Upper lobe of left lung (tissue), 6 donors: ENCODE measurements around the gene NDUFV3. TPM values are rescaled to one million over a fixed set of nuclear protein-coding genes. Genes with fewer than 3 reads are reported as not detected.

Source experiments
- ATAC-seq, 2 donors: fragments of 200-7000 bp; cut with Tn5 transposase; one replicate each; pipeline ENCODE4 v1.9.1; 2022; ENCODE audit warnings: mild to moderate bottlenecking in 2 of 2, moderate library complexity in 2 of 2; ENCODE audit not compliant: low FRiP score in 2 of 2
- DNase-seq, 2 donors: peaks; one replicate each; pipeline ENCODE4 v3.0.0-alpha.2; 2019 to 2020
- H3K27ac ChIP-seq, 4 donors: fragments of 200-600 bp; sonication (generic); one replicate each; pipeline ENCODE4 v1.5.1; 2016 to 2019
- H3K27me3 ChIP-seq, 4 donors: fragments of 200-600 bp; sonication (generic); one replicate each; pipeline ENCODE4 v1.5.1; 2017 to 2019
- H3K36me3 ChIP-seq, 4 donors: fragments of 200-600 bp; sonication (generic); one replicate each; pipeline ENCODE4 v1.5.1; 2016 to 2019
- H3K4me1 ChIP-seq, 4 donors: fragments of 200-600 bp; sonication (generic); one replicate each; pipeline ENCODE4 v1.5.1; 2018 to 2019
- H3K4me3 ChIP-seq, 4 donors: fragments of 200-600 bp; sonication (generic); one replicate each; pipeline ENCODE4 v1.5.1; 2017 to 2019; ENCODE audit warnings: mild to moderate bottlenecking in 2 of 4, moderate library complexity in 1 of 4
- H3K9me3 ChIP-seq, 4 donors: fragments of 200-600 bp; sonication (generic); one replicate each; pipeline ENCODE4 v1.5.1; 2018 to 2019
- EP300 ChIP-seq, 4 donors: sonication (generic); formaldehyde crosslinking; IDR thresholded peaks; one replicate each; pipeline ENCODE4 v1.5.1; 2017; ENCODE audit warnings: antibody characterized with exemption in 4 of 4, control low read depth in 2 of 4
- POLR2A ChIP-seq, 4 donors: fragments of 450-650 bp; IDR thresholded peaks; one replicate each; pipeline ENCODE4 v1.5.1; 2016 to 2017; ENCODE audit warnings: antibody characterized with exemption in 4 of 4, mild to moderate bottlenecking in 2 of 4
- POLR2AphosphoS5 ChIP-seq, 2 donors: sonication (generic); formaldehyde crosslinking; IDR thresholded peaks; one replicate each; pipeline ENCODE4 v1.5.1; 2017; ENCODE audit warnings: antibody characterized with exemption in 2 of 2
- WGBS, 2 donors: methylation state at CpG; one replicate each; pipeline ENCODE4 v1.1.5; 2017 to 2018; 5-methylcytosine and 5-hydroxymethylcytosine counted together
- total RNA-seq, 6 donors: library from RNA; depleted of rRNA in 4 of 6; stranded (reverse); fragments of >200 nt in 4 of 6; gene quantifications; one replicate each; pipeline versions ENCODE4 v1.1.0 to v1.2.1, GENCODE V29; 2016 to 2021
- TF ChIP-seq, protein P1 (sequence below), 6 experiments: fragments of 450-650 bp in 4 of 6; fragments of 200-600 bp in 2 of 6; sonication (generic) in 2 of 6; IDR thresholded peaks; one replicate each; pipeline ENCODE4 v1.5.1; 2016 to 2019; ENCODE audit warnings: antibody characterized with exemption in 6 of 6
- donor health status: DM: no; HTN: no; CAD: no; lungs with moderate emphysema.
- donor health status: DM: no; HTN: yes; CAD: no; lungs with severe emphysema.

NDUFV3 gene
- total RNA-seq, 6 donors from 2014 or later, result 33.7 to 97.4 (median 44.9) TPM

- DNase-seq (peak in 1 of 2 donors; percentile 65), ATAC-seq (no peak)
- H3K36me3 ChIP-seq, result peaks cover 23 to 92% (median 78%) of the 10 kb centered on the region in 4 donors
- H3K4me3 ChIP-seq, result no peak overlapping the region
- H3K9me3 ChIP-seq, result no peaks in the 10 kb centered on the region
- WGBS, 2 donors, result 95 to 98% methylated on average over 13 to 20 of the region's 20 CpGs
- no peak overlapping the region for H3K27ac ChIP-seq
- no peak for TF ChIP-seq POLR2A (IDR thresholded peaks at IDR 0.05)
- TF ChIP-seq EP300 (IDR thresholded peaks at IDR 0.05), result no peak
- TF ChIP-seq, protein P1, sequence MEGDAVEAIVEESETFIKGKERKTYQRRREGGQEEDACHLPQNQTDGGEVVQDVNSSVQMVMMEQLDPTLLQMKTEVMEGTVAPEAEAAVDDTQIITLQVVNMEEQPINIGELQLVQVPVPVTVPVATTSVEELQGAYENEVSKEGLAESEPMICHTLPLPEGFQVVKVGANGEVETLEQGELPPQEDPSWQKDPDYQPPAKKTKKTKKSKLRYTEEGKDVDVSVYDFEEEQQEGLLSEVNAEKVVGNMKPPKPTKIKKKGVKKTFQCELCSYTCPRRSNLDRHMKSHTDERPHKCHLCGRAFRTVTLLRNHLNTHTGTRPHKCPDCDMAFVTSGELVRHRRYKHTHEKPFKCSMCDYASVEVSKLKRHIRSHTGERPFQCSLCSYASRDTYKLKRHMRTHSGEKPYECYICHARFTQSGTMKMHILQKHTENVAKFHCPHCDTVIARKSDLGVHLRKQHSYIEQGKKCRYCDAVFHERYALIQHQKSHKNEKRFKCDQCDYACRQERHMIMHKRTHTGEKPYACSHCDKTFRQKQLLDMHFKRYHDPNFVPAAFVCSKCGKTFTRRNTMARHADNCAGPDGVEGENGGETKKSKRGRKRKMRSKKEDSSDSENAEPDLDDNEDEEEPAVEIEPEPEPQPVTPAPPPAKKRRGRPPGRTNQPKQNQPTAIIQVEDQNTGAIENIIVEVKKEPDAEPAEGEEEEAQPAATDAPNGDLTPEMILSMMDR (IDR thresholded peaks at IDR 0.05), result no peak
- no peak for TF ChIP-seq POLR2AphosphoS5 (IDR thresholded peaks at IDR 0.05)
- peaks cover 0 to 8% (median 2%) of the 10 kb centered on the region in 4 donors for H3K4me1 ChIP-seq
- no peaks in the 10 kb centered on the region for H3K27me3 ChIP-seq
Measured at GRCh38 chr21:42852925-42853570, 40.1 kb upstream of the NDUFV3 start.

DNA sequence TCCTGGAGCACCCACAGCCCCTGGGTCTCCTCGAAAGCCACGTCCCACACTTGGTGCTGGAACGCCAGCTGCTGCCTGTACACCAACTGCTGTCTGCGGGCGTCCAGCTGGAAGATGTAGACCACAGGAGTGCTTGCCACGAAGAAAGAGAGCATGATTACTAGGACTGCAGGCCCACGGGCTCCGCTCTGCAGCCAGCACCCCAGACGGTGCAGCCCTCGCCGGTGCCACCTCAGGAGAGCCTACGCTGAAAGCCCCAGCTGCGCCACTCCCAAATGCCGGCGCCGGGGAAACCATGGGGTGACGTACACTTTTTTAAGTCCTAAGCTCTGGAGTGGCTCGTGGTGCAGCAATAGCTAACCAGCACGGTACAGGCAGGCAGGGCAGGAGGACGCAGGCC is 39.5 kb upstream of the NDUFV3 start:
- DNase-seq, result peak in 1 of 2 donors; percentile 71
- Histone ChIP-seq H3K4me1 (peaks cover 0 to 8% (median 2%) of the 10 kb centered on the region in 4 donors), H3K27ac (no peak overlapping the region), H3K36me3 (peaks cover 23 to 96% (median 79%) of the 10 kb centered on the region in 4 donors), H3K9me3 (no peaks in the 10 kb centered on the region), H3K27me3 (no peaks in the 10 kb centered on the region), H3K4me3 (no peak overlapping the region)
- TF ChIP-seq POLR2AphosphoS5 (IDR thresholded peaks at IDR 0.05) (no peak), POLR2A (IDR thresholded peaks at IDR 0.05) (no peak), EP300 (IDR thresholded peaks at IDR 0.05) (no peak)
- TF ChIP-seq, protein P1 (IDR thresholded peaks at IDR 0.05), result no peak
- WGBS, 2 donors, result 93 to 95% methylated on average over 16 to 20 of the region's 20 CpGs
- ATAC-seq, result no peak

- Histone ChIP-seq H3K36me3 (peaks cover 19 to 98% (median 81%) of the 10 kb centered on the region in 4 donors), H3K27ac (peak overlapping the region in 2 of 4 donors; percentile 30), H3K4me3 (no peak overlapping the region), H3K9me3 (no peaks in the 10 kb centered on the region), H3K27me3 (no peaks in the 10 kb centered on the region), H3K4me1 (peaks cover 0 to 8% (median 2%) of the 10 kb centered on the region in 4 donors)
- TF ChIP-seq POLR2AphosphoS5 (IDR thresholded peaks at IDR 0.05) (no peak), EP300 (IDR thresholded peaks at IDR 0.05) (no peak), POLR2A (IDR thresholded peaks at IDR 0.05) (no peak)
- TF ChIP-seq, protein P1 (IDR thresholded peaks at IDR 0.05), result no peak
- no peak for ATAC-seq
- 97% methylated on average over 27 to 28 of the region's 28 CpGs for WGBS, 2 donors
- peak in 1 of 2 donors; percentile 81 for DNase-seq
Measured at GRCh38 chr21:42854246-42855010, 38.7 kb upstream of the NDUFV3 start.

GRCh38 chr21:42855171-42855936 is 37.8 kb upstream of the NDUFV3 start:
- TF ChIP-seq POLR2A (IDR thresholded peaks at IDR 0.05) (no peak), POLR2AphosphoS5 (IDR thresholded peaks at IDR 0.05) (peak; percentile 15 to 36), EP300 (IDR thresholded peaks at IDR 0.05) (peak in 1 of 4 donors; percentile 32)
- TF ChIP-seq, protein P1 (IDR thresholded peaks at IDR 0.05), result no peak
- H3K36me3 ChIP-seq, result peaks cover 18 to 98% (median 80%) of the 10 kb centered on the region in 4 donors
- no peaks in the 10 kb centered on the region for H3K27me3 ChIP-seq
- WGBS, 2 donors, result 63 to 76% methylated on average over 11 to 19 of the region's 19 CpGs
- H3K27ac ChIP-seq, result peak overlapping the region in 3 of 4 donors; percentile 30 to 71 (median 40)
- peak; percentile 85 to 89 for DNase-seq
- no peak overlapping the region for H3K4me3 ChIP-seq
- H3K9me3 ChIP-seq, result no peaks in the 10 kb centered on the region
- peaks cover 0 to 8% (median 2%) of the 10 kb centered on the region in 4 donors for H3K4me1 ChIP-seq
- peak; percentile 38 to 82 for ATAC-seq
